Measurements from ENCODE around the gene RIN1.

GRCh38 chr11:66341502-66342126 is 5.4 kb upstream of the RIN1 start:
- TF ChIP-seq POLR2AphosphoS5 (IDR thresholded peaks at IDR 0.05) = no peak
- no peak for TF ChIP-seq POLR2A (IDR thresholded peaks at IDR 0.05)
- TF ChIP-seq, protein P1, sequence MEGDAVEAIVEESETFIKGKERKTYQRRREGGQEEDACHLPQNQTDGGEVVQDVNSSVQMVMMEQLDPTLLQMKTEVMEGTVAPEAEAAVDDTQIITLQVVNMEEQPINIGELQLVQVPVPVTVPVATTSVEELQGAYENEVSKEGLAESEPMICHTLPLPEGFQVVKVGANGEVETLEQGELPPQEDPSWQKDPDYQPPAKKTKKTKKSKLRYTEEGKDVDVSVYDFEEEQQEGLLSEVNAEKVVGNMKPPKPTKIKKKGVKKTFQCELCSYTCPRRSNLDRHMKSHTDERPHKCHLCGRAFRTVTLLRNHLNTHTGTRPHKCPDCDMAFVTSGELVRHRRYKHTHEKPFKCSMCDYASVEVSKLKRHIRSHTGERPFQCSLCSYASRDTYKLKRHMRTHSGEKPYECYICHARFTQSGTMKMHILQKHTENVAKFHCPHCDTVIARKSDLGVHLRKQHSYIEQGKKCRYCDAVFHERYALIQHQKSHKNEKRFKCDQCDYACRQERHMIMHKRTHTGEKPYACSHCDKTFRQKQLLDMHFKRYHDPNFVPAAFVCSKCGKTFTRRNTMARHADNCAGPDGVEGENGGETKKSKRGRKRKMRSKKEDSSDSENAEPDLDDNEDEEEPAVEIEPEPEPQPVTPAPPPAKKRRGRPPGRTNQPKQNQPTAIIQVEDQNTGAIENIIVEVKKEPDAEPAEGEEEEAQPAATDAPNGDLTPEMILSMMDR (IDR thresholded peaks at IDR 0.05 in 8 of 11, conservative IDR thresholded peaks at IDR 0.05 in 3 of 11) = no peak
